GM23248 (cell line): ENCODE results near the gene IFFO2. TPM values are rescaled to one million over a fixed set of nuclear protein-coding genes. Genes with fewer than 3 reads are reported as not detected.

ENCODE experiments used
- DNase-seq: peaks from one replicate; pipeline ENCODE4 v3.0.0-alpha.2; 2015
- H2AFZ ChIP-seq: fragments of 200-600 bp; sonication (generic); 2 replicates; pipeline ENCODE4 v1.6.1; 2016; ENCODE audit warnings: antibody characterized with exemption
- H3F3A ChIP-seq: fragments of 200-600 bp; sonication (generic); 2 replicates; pipeline ENCODE4 v1.6.1; 2016; ENCODE audit warnings: mild to moderate bottlenecking, antibody characterized with exemption, mixed run types; ENCODE audit not compliant: insufficient read depth
- H3K27ac ChIP-seq: fragments of 200-600 bp; sonication (generic); 2 replicates; pipeline ENCODE4 v1.5.1; 2016; ENCODE audit warnings: mild to moderate bottlenecking
- H3K27me3 ChIP-seq: fragments of 200-600 bp; sonication (generic); replicated peaks from 2 replicates; pipeline ENCODE4 v1.6.1; 2016; ENCODE audit warnings: mild to moderate bottlenecking; ENCODE audit not compliant: insufficient read depth
- H3K36me3 ChIP-seq: fragments of 200-600 bp; sonication (generic); 2 replicates; pipeline ENCODE4 v1.6.1; 2016; ENCODE audit warnings: low read depth, mild to moderate bottlenecking
- H3K4me1 ChIP-seq: fragments of 200-600 bp; sonication (generic); 2 replicates; pipeline ENCODE4 v1.6.1; 2016; ENCODE audit warnings: mild to moderate bottlenecking; ENCODE audit not compliant: insufficient read depth
- H3K4me2 ChIP-seq: fragments of 200-600 bp; sonication (generic); one replicate; pipeline ENCODE4 v1.6.1; 2016; ENCODE audit warnings: mild to moderate bottlenecking; ENCODE audit not compliant: unreplicated experiment
- H3K4me3 ChIP-seq: fragments of 200-600 bp; sonication (generic); 2 replicates; pipeline ENCODE4 v1.5.1; 2016; ENCODE audit warnings: mild to moderate bottlenecking
- H3K79me2 ChIP-seq: fragments of 200-600 bp; sonication (generic); 2 replicates; pipeline ENCODE4 v1.6.1; 2016; ENCODE audit warnings: mild to moderate bottlenecking; ENCODE audit not compliant: insufficient read depth
- H3K9ac ChIP-seq: fragments of 200-600 bp; sonication (generic); 2 replicates; pipeline ENCODE4 v1.6.1; 2016; ENCODE audit warnings: mild to moderate bottlenecking
- H3K9me2 ChIP-seq: fragments of 200-600 bp; sonication (generic); 2 replicates; pipeline ENCODE4 v1.6.1; 2016; ENCODE audit warnings: mixed run types, mild to moderate bottlenecking, moderate library complexity; ENCODE audit not compliant: insufficient read depth
- H3K9me3 ChIP-seq: fragments of 200-600 bp; sonication (generic); one replicate; pipeline ENCODE4 v1.6.1; 2017; ENCODE audit warnings: low read depth
- H4K20me1 ChIP-seq: fragments of 200-600 bp; sonication (generic); 2 replicates; pipeline ENCODE4 v1.6.0; 2016; ENCODE audit not compliant: insufficient read depth
- EZH2 ChIP-seq: fragments of 200-600 bp; sonication (generic); IDR thresholded peaks from 2 replicates; pipeline ENCODE4 v1.6.1; 2018; ENCODE audit warnings: antibody characterized with exemption, mild to moderate bottlenecking; ENCODE audit not compliant: insufficient read depth, poor library complexity, severe bottlenecking
- EZH2phosphoT487 ChIP-seq: fragments of 200-600 bp; sonication (generic); IDR thresholded peaks from 2 replicates; pipeline ENCODE4 v1.6.1; 2018; ENCODE audit warnings: antibody characterized with exemption, moderate library complexity, mild to moderate bottlenecking, low read depth; ENCODE audit not compliant: insufficient read depth
- WGBS, 2 experiments: methylation state at CpG; one replicate each; pipeline ENCODE4 v1.1.6; 2015 to 2017; ENCODE audit warnings: low lambda C conversion rate in 2 of 2, low coverage in 1 of 2; ENCODE audit errors: missing lambda C conversion rate in 2 of 2; 5-methylcytosine and 5-hydroxymethylcytosine counted together
- in situ Hi-C: fragments of 300-500 bp; cut with MboI; formaldehyde crosslinking; loops from 2 replicates; pipeline ENCODE4 v1.15.0; 2020
- polyA plus RNA-seq: library from polyadenylated mRNA; unstranded; fragments of >200 nt; fragmentation: Nextera tagmentation; extraction: Ambion mirVana; gene quantifications from 2 replicates; pipeline ENCODE4 v1.2.1, GENCODE V29; 2016
- total RNA-seq: library from RNA; depleted of rRNA; stranded (reverse); fragments of >200 nt; shearing (Covaris generic); gene quantifications from 2 replicates; pipeline ENCODE4 v1.2.3, GENCODE V29; 2014

The IFFO2 gene
- total and polyA plus RNA-seq, 2 experiments from 2014 or later = 0.60 to 12.8 TPM

DNA sequence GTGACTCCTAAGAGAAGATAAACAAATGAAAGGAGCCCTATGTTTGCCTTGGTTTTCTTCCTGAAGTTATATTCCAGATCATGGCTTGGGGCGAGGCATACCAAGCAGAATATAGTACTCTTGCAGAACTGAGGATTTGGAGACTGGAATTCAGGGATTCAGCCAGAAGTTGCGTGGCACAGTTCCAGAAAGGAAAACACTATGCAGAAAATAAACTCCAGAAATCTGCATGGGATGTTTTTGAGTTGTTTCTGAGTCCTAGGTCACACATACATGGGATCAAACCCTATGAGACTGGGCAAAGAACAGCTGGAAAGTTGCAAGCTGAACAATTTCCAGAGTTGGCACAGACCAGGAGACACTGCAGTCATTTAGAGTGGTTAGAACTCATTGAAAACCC is 42.9 kb upstream of the IFFO2 start:
- H3K4me1 ChIP-seq = no peaks in the 10 kb centered on the region
- H3K9me2 ChIP-seq = no peaks in the 10 kb centered on the region
- DNase-seq = peak; percentile 38
- H2AFZ ChIP-seq = no peak overlapping the region
- no peaks in the 10 kb centered on the region; the same call in 1 of the 2 replicates for H3F3A ChIP-seq
- no peaks in the 10 kb centered on the region for H3K79me2 ChIP-seq
- WGBS, 2 experiments = 6 to 7% methylated on average over 2 of the region's 2 CpGs
- no peaks in the 10 kb centered on the region for H3K27me3 ChIP-seq
- no peak overlapping the region for H3K4me3 ChIP-seq
- H3K4me2 ChIP-seq = no peak overlapping the region
- H3K9ac ChIP-seq = no peak overlapping the region
- in situ Hi-C loops = no loop called here
- no peaks in the 10 kb centered on the region for H3K36me3 ChIP-seq
- no peak overlapping the region for H3K27ac ChIP-seq
- H3K9me3 ChIP-seq = no peaks in the 10 kb centered on the region
- no peaks in the 10 kb centered on the region for H4K20me1 ChIP-seq
- no peak for TF ChIP-seq EZH2phosphoT487
- TF ChIP-seq EZH2 = no peak

DNA sequence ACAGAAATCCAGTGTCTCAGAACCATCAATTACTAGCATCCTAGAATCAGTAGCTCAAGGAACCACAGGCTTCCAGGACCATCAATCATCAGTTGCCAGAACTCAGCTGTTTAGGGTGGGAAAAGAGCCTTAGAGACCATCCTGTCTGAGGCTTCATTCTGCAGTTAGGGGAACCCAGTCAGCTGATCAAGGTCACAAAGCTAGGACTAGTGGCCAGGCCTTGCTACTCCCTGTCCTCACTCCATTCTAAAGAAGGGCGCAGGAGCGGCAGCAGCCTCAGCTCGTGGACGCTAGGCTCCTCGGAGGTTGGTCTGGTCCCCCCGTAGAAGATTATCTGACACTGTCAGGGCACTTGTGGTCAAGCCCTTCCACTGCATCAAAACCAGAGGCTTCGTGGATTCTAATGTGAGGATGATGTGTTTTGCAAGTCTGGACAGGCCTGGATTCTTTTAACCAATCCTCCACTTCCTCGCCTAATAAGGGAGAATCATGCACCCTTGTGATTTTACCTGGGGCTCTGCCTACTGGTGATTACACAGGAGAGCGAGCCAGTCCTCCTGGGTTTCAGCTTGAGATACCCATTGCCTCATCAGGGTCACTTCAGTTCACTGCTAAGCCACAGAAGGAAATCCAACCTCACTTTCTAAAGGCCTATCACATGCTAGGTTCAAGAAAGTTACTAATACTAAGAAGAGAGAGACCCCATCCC is 41.7 kb upstream of the IFFO2 start:
- H3K27ac ChIP-seq = no peak overlapping the region
- in situ Hi-C loops = no loop called here
- DNase-seq = no peak

DNA sequence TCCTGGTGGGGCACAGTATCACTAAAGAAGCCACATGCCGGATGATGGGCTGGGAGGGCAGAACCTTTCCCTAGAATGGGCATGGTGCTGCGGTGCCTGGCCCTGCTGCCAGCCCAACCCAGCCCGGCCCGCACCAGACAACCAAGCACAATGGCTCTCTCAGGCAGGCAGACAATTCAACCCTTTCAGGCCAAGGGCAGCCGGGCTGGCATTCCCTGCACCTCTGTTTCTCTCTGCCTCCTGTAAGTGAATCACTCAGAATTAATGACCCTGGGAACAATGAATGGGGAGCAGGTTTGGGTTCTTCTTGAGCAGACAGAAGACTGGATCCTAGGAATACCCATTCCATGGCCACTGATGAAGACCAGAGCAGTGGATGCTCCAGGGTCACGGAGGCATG is 41.0 kb upstream of the IFFO2 start:
- Histone ChIP-seq H3K27me3 (no peaks in the 10 kb centered on the region), H3K9me2 (no peaks in the 10 kb centered on the region), H3K4me2 (no peak overlapping the region), H2AFZ (no peak overlapping the region), H3F3A (no peaks in the 10 kb centered on the region), H3K79me2 (no peaks in the 10 kb centered on the region), H3K36me3 (no peaks in the 10 kb centered on the region), H4K20me1 (no peaks in the 10 kb centered on the region), H3K9me3 (no peaks in the 10 kb centered on the region), H3K4me1 (no peaks in the 10 kb centered on the region), H3K4me3 (no peak overlapping the region), H3K9ac (no peak overlapping the region), H3K27ac (no peak overlapping the region)
- no peak for DNase-seq
- TF ChIP-seq EZH2 = no peak
- no peak for TF ChIP-seq EZH2phosphoT487
- WGBS, 2 experiments = 78 to 81% methylated on average over 6 of the region's 6 CpGs
- in situ Hi-C loops = no loop called here

More for the DNA sequence above, 41.7 kb upstream of the IFFO2 start:
- Histone ChIP-seq H3K9me3 (no peaks in the 10 kb centered on the region), H3K4me2 (no peak overlapping the region), H3K4me3 (no peak overlapping the region), H2AFZ (no peak overlapping the region), H3K27me3 (no peaks in the 10 kb centered on the region), H4K20me1 (no peaks in the 10 kb centered on the region), H3K4me1 (no peaks in the 10 kb centered on the region), H3K9me2 (no peaks in the 10 kb centered on the region), H3K36me3 (no peaks in the 10 kb centered on the region), H3F3A (no peaks in the 10 kb centered on the region), H3K79me2 (no peaks in the 10 kb centered on the region), H3K9ac (no peak overlapping the region)
- TF ChIP-seq EZH2phosphoT487 (no peak), EZH2 (no peak)
- WGBS, 2 experiments = 82 to 89% methylated on average over 9 of the region's 9 CpGs

DNA sequence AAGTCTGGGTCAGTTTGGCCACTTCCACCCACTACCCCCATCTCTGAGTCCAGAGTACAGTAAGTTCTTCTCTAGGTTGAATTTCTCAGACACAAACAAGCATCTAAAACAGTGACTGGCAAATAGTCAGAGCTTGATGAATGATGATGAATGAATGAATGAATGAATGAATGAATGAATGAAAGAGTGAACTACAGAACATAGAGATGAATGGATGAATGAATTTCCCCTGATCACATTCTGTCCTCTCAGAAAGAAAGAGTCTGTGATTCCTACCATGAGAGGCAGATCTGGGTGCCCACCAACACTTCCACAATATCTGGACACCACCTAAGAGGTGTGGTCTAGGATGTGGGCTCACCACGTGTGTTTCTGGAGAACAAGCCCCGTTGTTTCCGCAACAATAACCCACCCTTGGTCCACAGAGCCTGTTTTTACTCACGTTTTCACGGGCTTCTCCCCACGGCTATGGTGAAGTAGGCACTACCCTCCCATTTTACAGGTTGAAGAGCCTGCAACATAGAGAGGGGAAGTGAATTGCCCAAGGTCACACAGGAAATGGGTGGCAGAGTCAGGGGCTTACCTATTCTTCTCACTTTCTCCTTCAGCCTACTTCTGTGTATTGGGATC is 40.2 kb upstream of the IFFO2 start:
- no peaks in the 10 kb centered on the region for H3K4me1 ChIP-seq
- in situ Hi-C loops = no loop called here
- TF ChIP-seq EZH2 (no peak), EZH2phosphoT487 (no peak)

More for the DNA sequence above, 40.2 kb upstream of the IFFO2 start:
- Histone ChIP-seq H3K79me2 (no peaks in the 10 kb centered on the region), H3K9ac (no peak overlapping the region), H3K9me2 (no peaks in the 10 kb centered on the region), H3K27ac (no peak overlapping the region), H3F3A (no peaks in the 10 kb centered on the region), H3K36me3 (no peaks in the 10 kb centered on the region), H3K4me2 (no peak overlapping the region), H3K9me3 (no peaks in the 10 kb centered on the region), H3K27me3 (no peaks in the 10 kb centered on the region), H3K4me3 (no peak overlapping the region), H2AFZ (no peak overlapping the region), H4K20me1 (no peaks in the 10 kb centered on the region)
- no peak for DNase-seq
- 79 to 83% methylated on average over 6 of the region's 6 CpGs for WGBS, 2 experiments
